NB4 (cell line): ENCODE data around the gene LIG4.
"Not testable (repeated sequence)": the region's sequence is repeated elsewhere in the genome, so short reads cannot be mapped to it uniquely, and the experiment has no call there.

ENCODE experiments used
- DNase-seq: peaks from one replicate; pipeline ENCODE4 v3.0.0; 2010; ENCODE audit warnings: low read depth
- H3K4me3 ChIP-seq: one replicate; pipeline ENCODE4 v1.5.1; 2011; ENCODE audit warnings: mild to moderate bottlenecking, low read depth, low read length, moderate library complexity
- MAX ChIP-seq: IDR thresholded peaks from 2 replicates; pipeline ENCODE4 v1.6.1; 2011; ENCODE audit warnings: low read depth, low read length
- MYC ChIP-seq: IDR thresholded peaks from 2 replicates; pipeline ENCODE4 v1.6.1; 2011; ENCODE audit warnings: low read depth, low read length
- POLR2A ChIP-seq: IDR thresholded peaks from 2 replicates; pipeline ENCODE4 v1.6.1; 2011; ENCODE audit warnings: mild to moderate bottlenecking; ENCODE audit not compliant: insufficient read length; ENCODE audit errors: extremely low read depth
- TF ChIP-seq, protein P1 (sequence below): IDR thresholded peaks from one replicate; pipeline ENCODE4 v1.5.1; 2012; ENCODE audit warnings: low read depth, low read length

The LIG4 gene

GRCh38 chr13:108218044-108218974, 3.0 kb upstream of the LIG4 start, which contains the start of gene ABHD13:
TSS of gene ABHD13 (plus strand) at chr13:108218392. CDS start at chr13:108229219, 10,827 bp downstream.
- H3K4me3 ChIP-seq: peak within 1 kb of the TSS; percentile 91
- peak; percentile 96 for DNase-seq
- TF ChIP-seq POLR2A (peak; percentile 76), MAX (peak; percentile 2; the same call in 1 of the 2 replicates), MYC (peak; percentile 15)
- TF ChIP-seq, protein P1, sequence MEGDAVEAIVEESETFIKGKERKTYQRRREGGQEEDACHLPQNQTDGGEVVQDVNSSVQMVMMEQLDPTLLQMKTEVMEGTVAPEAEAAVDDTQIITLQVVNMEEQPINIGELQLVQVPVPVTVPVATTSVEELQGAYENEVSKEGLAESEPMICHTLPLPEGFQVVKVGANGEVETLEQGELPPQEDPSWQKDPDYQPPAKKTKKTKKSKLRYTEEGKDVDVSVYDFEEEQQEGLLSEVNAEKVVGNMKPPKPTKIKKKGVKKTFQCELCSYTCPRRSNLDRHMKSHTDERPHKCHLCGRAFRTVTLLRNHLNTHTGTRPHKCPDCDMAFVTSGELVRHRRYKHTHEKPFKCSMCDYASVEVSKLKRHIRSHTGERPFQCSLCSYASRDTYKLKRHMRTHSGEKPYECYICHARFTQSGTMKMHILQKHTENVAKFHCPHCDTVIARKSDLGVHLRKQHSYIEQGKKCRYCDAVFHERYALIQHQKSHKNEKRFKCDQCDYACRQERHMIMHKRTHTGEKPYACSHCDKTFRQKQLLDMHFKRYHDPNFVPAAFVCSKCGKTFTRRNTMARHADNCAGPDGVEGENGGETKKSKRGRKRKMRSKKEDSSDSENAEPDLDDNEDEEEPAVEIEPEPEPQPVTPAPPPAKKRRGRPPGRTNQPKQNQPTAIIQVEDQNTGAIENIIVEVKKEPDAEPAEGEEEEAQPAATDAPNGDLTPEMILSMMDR: no peak

DNA sequence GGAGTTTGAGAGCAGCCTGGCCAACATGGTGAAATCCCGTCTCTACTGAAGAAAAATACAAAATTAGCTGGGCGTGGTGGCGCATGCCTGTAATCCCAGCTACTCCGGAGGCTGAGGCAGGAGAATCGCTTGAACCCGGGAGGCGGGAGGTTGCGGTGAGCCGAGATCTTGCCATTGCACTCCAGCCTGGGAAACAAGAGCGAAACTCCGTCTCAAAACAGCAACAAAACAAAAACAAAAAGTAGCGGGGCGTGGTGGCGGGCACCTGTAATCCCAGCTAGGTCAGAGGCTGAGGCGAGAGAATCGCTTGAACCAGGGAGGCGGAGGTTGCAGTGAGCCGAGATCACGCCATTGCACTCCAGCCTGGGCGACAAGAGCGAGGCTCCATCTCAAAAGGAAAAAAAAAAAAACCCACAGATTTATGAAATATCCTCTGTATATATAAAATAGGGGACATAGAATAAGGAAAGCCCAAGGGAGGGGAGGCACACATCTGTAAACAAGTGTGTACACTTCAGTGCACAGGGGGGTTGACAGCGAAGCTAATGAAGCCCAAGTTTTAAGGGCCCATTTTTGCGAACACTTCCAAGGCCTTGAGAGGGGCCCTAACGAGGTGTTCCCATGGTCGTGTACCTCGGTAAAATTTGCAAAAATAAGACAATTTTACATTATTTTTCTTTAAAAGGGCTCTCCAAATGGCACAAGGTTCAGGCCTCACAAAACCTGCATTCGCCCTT, 2.1 kb upstream of the LIG4 start:
- peak overlapping the region; percentile 91 for H3K4me3 ChIP-seq
- DNase-seq: not testable (repeated sequence)

DNA sequence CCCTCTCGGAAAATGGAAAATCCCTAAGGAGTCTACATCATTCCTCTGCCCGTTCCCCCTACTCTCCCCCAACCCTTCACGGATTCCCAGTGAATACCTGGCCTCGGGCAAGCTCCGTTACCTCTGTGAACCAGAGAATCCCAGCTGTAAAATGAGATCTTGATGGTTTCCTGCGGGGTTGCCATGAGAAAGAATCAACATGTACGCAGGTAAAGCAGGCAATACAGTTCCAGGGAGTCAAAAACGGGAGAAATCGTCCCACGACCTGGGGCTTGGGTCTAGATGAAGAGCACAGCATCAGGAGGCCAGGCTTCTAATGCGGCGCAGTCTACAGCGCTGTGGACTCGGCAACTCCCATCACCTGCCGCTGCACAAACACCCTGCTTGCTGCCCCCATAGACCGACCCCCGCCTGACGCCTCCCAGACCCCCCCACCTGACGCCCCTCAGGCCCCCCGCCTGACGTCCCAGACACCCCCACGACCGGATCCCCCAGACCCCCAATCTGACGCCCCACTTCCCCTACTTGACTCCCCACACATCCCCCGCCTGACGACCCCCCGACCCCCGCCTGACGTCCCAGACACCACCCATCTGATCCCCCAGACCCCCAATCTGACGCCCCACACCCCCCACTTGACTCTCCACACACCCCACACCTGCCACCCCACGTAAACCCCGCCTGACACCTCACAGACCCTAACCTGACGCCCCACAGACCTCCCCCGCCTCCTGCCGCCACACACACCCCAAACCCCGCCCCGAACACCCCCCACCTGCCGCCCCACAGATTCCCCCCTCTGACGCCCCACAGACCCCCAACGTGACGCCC, 680 bp downstream of the LIG4 start:
- peak overlapping the region; percentile 48 for H3K4me3 ChIP-seq
- TF ChIP-seq MAX: no peak
- TF ChIP-seq, protein P1: no peak
- no peak for TF ChIP-seq POLR2A
- no peak for TF ChIP-seq MYC
- no peak for DNase-seq

- DNase-seq: no peak
- H3K4me3 ChIP-seq: no peak overlapping the region
- no peak for TF ChIP-seq MYC
- TF ChIP-seq, protein P1: no peak
- no peak for TF ChIP-seq POLR2A
- TF ChIP-seq MAX: no peak
Measured at GRCh38 chr13:108213946-108214345, 1.4 kb downstream of the LIG4 start.

- H3K4me3 ChIP-seq: no peak overlapping the region
- no peak for DNase-seq
- TF ChIP-seq POLR2A: no peak
- no peak for TF ChIP-seq MYC
- TF ChIP-seq MAX: no peak
- TF ChIP-seq, protein P1: no peak
Measured at GRCh38 chr13:108212886-108213285, 2.5 kb downstream of the LIG4 start.

GRCh38 chr13:108210551-108210950, 4.8 kb downstream of the LIG4 start:
- no peak overlapping the region for H3K4me3 ChIP-seq
- no peak for DNase-seq
- TF ChIP-seq POLR2A: no peak
- TF ChIP-seq, protein P1: no peak
- no peak for TF ChIP-seq MYC
- TF ChIP-seq MAX: no peak
